GM21825 (cell line): ENCODE results near the gene IL12B.
A peak's percentile ranks its signal among the peaks of the same experiment; 100 is the strongest.
"Not testable (repeated sequence)": the region's sequence is repeated elsewhere in the genome, so short reads cannot be mapped to it uniquely, and the experiment has no call there.

Source experiments
- ATAC-seq: cut with Tn5 transposase; IDR thresholded peaks from one replicate; pipeline ENCODE4 v1.9.1; 2021; ENCODE audit warnings: mild to moderate bottlenecking, moderate library complexity; ENCODE audit not compliant: unreplicated experiment

Gene IL12B

GRCh38 chr5:159333545-159333925 is 3.2 kb upstream of the IL12B start:
- ATAC-seq = no peak

- ATAC-seq = peak; percentile 35
Measured at GRCh38 chr5:159332800-159333544, 2.7 kb upstream of the IL12B start.

DNA sequence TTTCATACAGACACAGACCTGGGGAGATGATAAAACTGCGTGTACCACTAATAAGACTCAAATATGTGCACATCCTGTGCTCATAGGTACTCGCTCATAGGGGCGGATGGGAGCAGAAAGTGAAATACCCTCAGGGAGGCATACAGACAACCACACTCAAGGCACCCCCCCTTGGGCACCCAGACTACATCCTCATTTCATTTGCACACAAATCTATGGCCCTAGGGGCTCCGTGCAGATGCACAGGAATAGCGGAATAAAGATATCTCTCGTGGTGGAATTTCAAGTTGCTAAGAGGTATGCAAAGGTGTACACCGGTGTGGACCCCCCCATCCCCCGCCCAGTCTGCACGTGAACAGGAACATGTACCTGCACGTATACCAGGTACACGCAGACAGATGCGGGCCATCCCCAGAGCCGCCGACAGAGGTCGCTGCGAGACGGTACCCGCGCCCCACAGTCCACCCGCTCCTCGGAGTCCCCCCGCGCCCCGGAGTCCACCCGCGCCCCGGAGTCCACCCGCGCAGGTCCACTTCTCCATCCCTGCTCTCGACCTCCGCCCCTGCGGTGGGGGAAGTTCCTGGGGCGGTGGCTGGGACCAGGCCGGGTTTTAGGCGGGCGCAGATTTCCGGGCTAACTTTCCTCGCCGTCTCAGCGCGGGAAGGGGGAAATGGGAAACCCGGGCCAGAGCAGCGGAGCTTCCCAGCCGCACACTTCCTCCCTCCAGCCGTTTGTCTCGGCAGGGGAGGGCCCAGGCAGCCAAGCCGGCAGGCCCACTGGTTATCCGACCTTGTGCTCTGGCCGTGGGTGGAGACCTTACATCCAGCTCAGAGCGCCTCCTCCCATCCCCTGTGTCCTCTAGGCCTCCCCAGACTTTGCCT is 1.0 kb upstream of the IL12B start:
- ATAC-seq = peak; percentile 54

DNA sequence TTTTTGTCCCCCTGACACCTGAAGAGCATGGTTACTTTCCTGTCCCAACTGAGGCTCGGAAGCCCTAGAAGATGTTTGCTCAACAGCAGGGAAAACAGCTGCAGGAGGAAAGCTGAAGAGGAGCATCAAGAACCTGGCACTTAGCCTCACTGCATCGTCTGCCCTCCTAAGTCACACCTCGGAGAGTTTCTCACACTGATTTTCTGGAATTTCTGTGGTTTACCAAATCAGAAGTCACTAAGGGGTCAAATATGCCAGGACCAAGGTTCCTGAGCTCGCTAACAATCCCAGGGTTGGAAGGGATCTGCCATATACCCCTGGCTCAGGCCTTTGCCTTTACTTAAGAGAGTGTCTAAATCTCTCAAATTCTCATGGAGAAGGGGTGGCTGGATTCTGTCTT is 5.3 kb downstream of the IL12B start:
- ATAC-seq = no peak

- no peak for ATAC-seq
Measured at GRCh38 chr5:159324102-159324755, 6.1 kb downstream of the IL12B start.

GRCh38 chr5:159322180-159322579 is 8.1 kb downstream of the IL12B start:
- no peak for ATAC-seq

GRCh38 chr5:159319832-159320231 is 10.5 kb downstream of the IL12B start:
- no peak for ATAC-seq

DNA sequence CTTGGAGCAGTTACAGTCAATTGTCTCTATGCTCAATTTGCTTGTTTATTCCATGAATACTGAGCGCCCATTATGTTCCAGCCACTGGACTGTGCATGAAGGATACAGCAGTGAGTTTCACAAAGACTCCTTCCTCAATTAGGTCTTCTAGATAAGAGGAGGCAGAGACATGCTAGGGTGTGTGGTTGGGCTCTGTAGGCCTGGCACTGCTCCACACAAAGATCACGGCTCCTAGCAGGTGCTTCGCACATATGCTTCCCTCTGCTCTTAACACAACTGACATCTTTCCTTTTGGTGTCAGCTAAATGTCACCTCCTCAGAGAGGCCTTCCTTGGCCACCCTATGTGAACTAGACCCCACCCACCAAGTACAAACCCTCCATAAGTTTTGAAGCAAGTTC is 10.9 kb downstream of the IL12B start:
- ATAC-seq = no peak

- ATAC-seq = no peak
Measured at GRCh38 chr5:159318448-159318847, 11.8 kb downstream of the IL12B start.

- no peak for ATAC-seq
Measured at GRCh38 chr5:159317849-159318248, 12.4 kb downstream of the IL12B start.

DNA sequence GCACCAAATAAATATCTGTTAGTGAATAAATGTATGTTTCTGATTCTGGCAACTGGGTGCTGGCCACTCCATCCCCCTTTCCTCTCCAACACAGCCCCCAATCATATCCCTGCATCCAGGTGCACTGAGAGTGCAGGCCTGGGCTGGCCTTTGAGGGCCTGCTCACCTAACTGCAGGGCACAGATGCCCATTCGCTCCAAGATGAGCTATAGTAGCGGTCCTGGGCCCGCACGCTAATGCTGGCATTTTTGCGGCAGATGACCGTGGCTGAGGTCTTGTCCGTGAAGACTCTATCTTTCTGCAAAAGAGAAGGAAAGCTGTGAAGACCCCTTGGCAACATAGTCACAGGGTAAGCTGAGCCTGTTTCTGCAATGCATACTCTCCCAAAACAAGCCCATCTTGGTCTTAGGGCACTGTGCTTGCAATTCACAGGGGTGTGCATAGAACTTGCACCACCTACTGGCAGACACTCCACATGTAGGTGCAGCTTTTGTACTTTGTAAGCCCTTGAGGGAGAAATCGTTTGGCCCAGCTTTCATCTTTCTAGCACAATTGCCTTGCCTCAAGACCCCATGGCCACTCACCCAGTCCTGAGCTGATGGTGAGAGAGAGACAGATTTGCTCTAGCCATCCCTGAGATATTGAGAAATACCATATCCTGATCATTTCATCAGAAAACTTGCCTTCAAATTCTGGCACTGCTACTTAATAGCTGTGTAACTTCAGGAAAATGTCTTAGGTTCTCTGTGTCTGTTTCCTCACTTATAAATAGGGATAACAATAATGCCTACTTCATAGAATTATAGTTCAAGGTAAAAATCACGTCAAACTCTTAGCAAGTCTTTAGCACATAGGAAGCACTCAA is 13.5 kb downstream of the IL12B start:
- ATAC-seq = no peak

GRCh38 chr5:159313197-159313596 is 17.1 kb downstream of the IL12B start:
- no peak for ATAC-seq

DNA sequence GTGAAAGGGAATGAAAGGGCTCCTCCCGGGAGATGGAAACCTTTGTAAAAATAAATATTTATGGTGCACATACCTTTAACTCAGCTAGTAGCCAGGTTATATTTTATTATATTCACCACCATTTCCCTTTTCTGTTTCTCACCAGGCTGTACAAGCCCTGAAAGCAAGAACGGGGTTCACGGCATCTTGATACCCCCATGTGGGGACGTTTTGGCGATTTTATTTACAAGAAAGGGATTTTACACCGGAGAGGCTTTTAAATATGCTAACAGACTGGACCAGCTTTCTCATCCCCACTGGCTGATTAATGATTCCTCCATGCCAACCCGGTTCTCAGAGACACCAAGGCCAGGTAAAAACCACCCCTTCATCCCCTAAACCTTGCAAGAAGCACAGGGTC is 19.2 kb downstream of the IL12B start:
- ATAC-seq = no peak

DNA sequence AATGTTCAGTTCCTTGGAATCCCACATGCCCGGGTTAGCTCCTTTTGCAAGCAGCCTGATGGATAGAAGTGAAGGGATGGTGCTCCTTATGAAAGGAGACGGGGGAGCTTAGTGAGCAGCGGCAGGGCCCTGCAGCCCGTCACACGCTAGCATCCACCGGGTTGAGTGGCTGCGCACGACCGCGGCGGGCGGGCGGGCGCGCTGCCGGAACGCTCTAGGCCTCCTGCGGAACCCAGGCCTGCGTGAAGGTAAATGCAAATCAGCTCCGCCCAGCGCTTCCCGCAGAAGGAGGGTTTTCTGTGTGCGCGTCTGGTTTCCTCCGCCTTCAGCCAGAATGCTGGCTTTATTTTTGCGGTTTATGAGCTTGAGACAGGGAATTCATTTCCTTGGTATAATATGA is 19.8 kb downstream of the IL12B start:
- ATAC-seq = peak; percentile 58

- ATAC-seq = no peak
Measured at GRCh38 chr5:159309689-159310433, 20.4 kb downstream of the IL12B start.

GRCh38 chr5:159304961-159305595 is 25.2 kb downstream of the IL12B start:
- no peak for ATAC-seq

- no peak for ATAC-seq
Measured at GRCh38 chr5:159303286-159303685, 27.0 kb downstream of the IL12B start.

GRCh38 chr5:159301929-159302860 is 28.1 kb downstream of the IL12B start:
- ATAC-seq = not testable (repeated sequence)
